DMS79 treated with DMSO at 0.1 percent for 48 hours (cell line): Measurements from ENCODE around the gene RSRC1.
A peak's percentile ranks its signal among the peaks of the same experiment; 100 is the strongest.
"Not testable (repeated sequence)": the region's sequence is repeated elsewhere in the genome, so short reads cannot be mapped to it uniquely, and the experiment has no call there.

ENCODE experiments used
- DNase-seq: peaks from one replicate; lab custom pipeline; 2025; lab: John Stamatoyannopoulos, UW

RSRC1 gene

GRCh38 chr3:158329696-158330441 is 220.0 kb downstream of the RSRC1 start:
- DNase-seq: not testable (repeated sequence)

- no peak for DNase-seq
These were observed 221.0 kb downstream of the RSRC1 start for GRCh38 chr3:158330870-158331269.

- DNase-seq: no peak
These were observed 223.8 kb downstream of the RSRC1 start for GRCh38 chr3:158333736-158334135.

- no peak for DNase-seq
These were observed 227.2 kb downstream of the RSRC1 start for GRCh38 chr3:158337110-158337509.

- DNase-seq: no peak
These were observed 229.7 kb downstream of the RSRC1 start for GRCh38 chr3:158339638-158340037.

- not testable (repeated sequence) for DNase-seq
These were observed 231.1 kb downstream of the RSRC1 start for GRCh38 chr3:158340951-158341350.

- no peak for DNase-seq
These were observed 238.1 kb downstream of the RSRC1 start for GRCh38 chr3:158347966-158348365.

GRCh38 chr3:158350971-158351370 is 241.1 kb downstream of the RSRC1 start:
- no peak for DNase-seq

GRCh38 chr3:158352551-158352950 is 242.7 kb downstream of the RSRC1 start:
- DNase-seq: no peak

- DNase-seq: no peak
These were observed 244.8 kb downstream of the RSRC1 start for GRCh38 chr3:158354713-158355112.

GRCh38 chr3:158355623-158356588 is 246.0 kb downstream of the RSRC1 start:
- DNase-seq: no peak

GRCh38 chr3:158359339-158359738 is 249.4 kb downstream of the RSRC1 start:
- DNase-seq: no peak

- no peak for DNase-seq
These were observed 251.0 kb downstream of the RSRC1 start for GRCh38 chr3:158360756-158361448.

- DNase-seq: no peak
These were observed 258.4 kb downstream of the RSRC1 start for GRCh38 chr3:158368271-158368670.

- no peak for DNase-seq
These were observed 259.4 kb downstream of the RSRC1 start for GRCh38 chr3:158369279-158369678.

GRCh38 chr3:158379517-158379916 is 269.6 kb downstream of the RSRC1 start:
- DNase-seq: no peak

- DNase-seq: no peak
These were observed 271.5 kb downstream of the RSRC1 start for GRCh38 chr3:158381262-158381868.

GRCh38 chr3:158382479-158382878 is 272.6 kb downstream of the RSRC1 start:
- DNase-seq: no peak

GRCh38 chr3:158384019-158384418 is 274.1 kb downstream of the RSRC1 start:
- no peak for DNase-seq

- no peak for DNase-seq
These were observed 285.5 kb downstream of the RSRC1 start for GRCh38 chr3:158395421-158395820.

GRCh38 chr3:158402590-158402989 is 292.7 kb downstream of the RSRC1 start:
- DNase-seq: no peak

GRCh38 chr3:158403013-158403412 is 293.1 kb downstream of the RSRC1 start:
- peak; percentile 49 for DNase-seq
